HG03025 (cell line): Measurements from ENCODE around the gene MRPS12.

ENCODE experiments used
- ATAC-seq: cut with Tn5 transposase; IDR thresholded peaks from one replicate; pipeline ENCODE4 v1.9.1; 2021; ENCODE audit warnings: mild to moderate bottlenecking, moderate library complexity; ENCODE audit not compliant: unreplicated experiment, low FRiP score

Gene MRPS12

GRCh38 chr19:38910488-38910887 is 20.3 kb upstream of the MRPS12 start:
- ATAC-seq, result no peak

GRCh38 chr19:38911388-38912001 is 19.2 kb upstream of the MRPS12 start:
- no peak for ATAC-seq

GRCh38 chr19:38912600-38913514 is 17.9 kb upstream of the MRPS12 start:
- no peak for ATAC-seq

- no peak for ATAC-seq
Measured at GRCh38 chr19:38913958-38914357, 16.8 kb upstream of the MRPS12 start.

- no peak for ATAC-seq
Measured at GRCh38 chr19:38915329-38916321, 15.1 kb upstream of the MRPS12 start.

GRCh38 chr19:38917516-38917915 is 13.2 kb upstream of the MRPS12 start:
- ATAC-seq, result no peak

- ATAC-seq, result no peak
Measured at GRCh38 chr19:38917921-38918491, 12.7 kb upstream of the MRPS12 start.

GRCh38 chr19:38918526-38918925 is 12.2 kb upstream of the MRPS12 start:
- no peak for ATAC-seq

GRCh38 chr19:38919837-38920601 is 10.7 kb upstream of the MRPS12 start:
- ATAC-seq, result no peak

GRCh38 chr19:38920602-38921419 is 9.9 kb upstream of the MRPS12 start:
- ATAC-seq, result no peak

GRCh38 chr19:38921420-38922274 is 9.1 kb upstream of the MRPS12 start:
- no peak for ATAC-seq

GRCh38 chr19:38922482-38922881 is 8.3 kb upstream of the MRPS12 start:
- no peak for ATAC-seq

GRCh38 chr19:38924388-38924787 is 6.4 kb upstream of the MRPS12 start:
- no peak for ATAC-seq

- ATAC-seq, result no peak
Measured at GRCh38 chr19:38928391-38929001, 2.2 kb upstream of the MRPS12 start.

- peak; percentile 67 for ATAC-seq
Measured at GRCh38 chr19:38929929-38930775, 592 bp upstream of the MRPS12 start, which contains the start of gene SARS2. Gene SARS2, minus strand, starts transcription at chr19:38930763. Its CDS starts 27 bp downstream, at chr19:38930736.

GRCh38 chr19:38931521-38931793 is 713 bp downstream of the MRPS12 start:
- no peak for ATAC-seq
